CD4-positive, alpha-beta T cell treated with Interferon gamma for 1 hour (primary cell): ENCODE results near the gene CUX1.

Experiments
- DNase-seq: peaks from one replicate; pipeline ENCODE4 v3.0.0-alpha.2; 2020

CUX1 gene

GRCh38 chr7:101942603-101943210 lies 125.3 kb downstream of the CUX1 start:
- DNase-seq = no peak

- DNase-seq = no peak
These were observed 125.9 kb downstream of the CUX1 start for GRCh38 chr7:101943306-101943705.

DNA sequence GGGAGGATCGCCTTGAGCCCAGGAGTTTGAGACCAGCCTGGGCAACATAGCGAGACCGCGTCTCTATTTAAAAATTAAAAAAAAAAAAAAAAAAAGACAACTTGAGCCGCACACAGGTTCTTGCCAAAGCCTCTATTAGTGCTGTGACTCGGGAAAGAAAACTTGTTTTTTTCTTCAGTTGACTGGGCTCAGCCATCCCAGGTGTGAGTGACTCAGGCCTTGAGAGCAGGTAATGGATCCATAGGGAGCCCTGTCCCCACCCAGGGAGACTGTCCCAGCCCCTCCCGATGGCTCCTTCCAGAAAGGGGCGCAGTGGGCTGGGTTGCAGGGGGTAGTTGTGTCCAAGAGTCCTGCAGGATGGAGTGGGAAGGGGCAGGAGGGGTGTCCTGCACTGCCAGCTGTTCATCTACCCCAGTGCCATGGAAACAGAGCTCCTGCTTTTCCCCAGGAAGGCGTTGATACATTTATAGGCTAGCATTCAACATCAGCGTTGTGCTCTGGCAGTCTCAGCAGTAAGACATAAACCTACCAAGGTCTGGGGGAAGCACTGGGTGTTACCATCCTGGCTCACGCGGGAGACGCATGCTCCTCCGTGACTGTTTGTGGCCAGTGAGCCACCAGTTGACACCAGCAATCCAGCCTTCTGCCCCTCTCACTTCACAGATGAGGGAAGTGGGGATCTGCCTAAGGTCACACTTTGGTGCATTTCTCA lies 126.6 kb downstream of the CUX1 start:
- DNase-seq = no peak

DNA sequence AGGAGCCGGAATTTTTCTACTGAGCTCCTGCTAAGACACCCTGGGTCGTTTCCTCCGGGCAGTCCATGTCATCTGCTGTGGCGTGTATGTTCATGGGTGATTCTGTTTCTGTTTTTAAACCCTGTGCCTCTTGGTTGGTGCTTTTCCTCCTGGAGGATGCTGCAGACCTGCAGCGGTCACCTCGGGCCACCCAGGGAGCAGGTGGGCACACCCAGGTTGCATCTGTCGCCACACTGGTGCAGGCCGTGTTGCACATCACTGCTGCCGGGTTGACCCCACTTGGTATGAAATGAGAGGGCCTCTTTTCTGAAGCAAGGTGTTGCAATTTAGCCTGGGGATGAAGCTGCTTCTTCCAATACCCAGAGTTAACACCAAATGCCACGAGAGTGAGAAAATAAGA lies 127.2 kb downstream of the CUX1 start:
- no peak for DNase-seq

- DNase-seq = no peak
These were observed 127.8 kb downstream of the CUX1 start for GRCh38 chr7:101945034-101945758.

GRCh38 chr7:101947899-101948298 lies 130.5 kb downstream of the CUX1 start:
- no peak for DNase-seq

- no peak for DNase-seq
These were observed 131.2 kb downstream of the CUX1 start for GRCh38 chr7:101948650-101949049.

DNA sequence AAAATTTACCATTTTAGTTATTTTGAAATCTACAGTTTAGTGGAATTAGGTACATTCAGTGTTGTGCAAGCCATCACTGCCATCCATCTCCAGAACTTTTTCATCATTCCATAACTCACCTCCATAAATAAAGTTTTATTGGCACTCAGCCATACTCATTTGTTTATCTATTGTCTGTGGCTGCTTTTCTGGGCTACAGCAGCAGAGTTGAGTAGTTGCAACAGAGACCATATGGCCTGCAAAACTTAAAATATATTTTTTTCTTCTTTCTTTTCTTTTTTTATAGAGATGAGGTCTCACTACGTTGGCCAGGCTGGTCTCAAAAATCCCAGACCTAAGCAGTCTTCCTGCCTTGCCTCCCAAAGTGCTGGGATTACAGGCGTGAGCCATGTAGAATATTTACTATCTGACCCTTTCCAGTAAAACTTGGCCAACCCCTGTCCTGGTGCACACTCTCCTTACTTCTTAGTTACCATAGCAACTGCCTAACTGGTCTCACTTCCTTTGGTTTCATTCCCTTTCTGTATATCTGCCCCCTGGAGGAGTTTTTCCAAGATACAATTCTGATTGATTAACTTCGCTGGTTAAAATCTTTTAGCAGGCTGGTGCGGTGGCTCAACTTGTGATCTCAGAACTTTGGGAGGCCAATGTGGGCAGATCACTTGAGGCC lies 133.2 kb downstream of the CUX1 start:
- DNase-seq = no peak

DNA sequence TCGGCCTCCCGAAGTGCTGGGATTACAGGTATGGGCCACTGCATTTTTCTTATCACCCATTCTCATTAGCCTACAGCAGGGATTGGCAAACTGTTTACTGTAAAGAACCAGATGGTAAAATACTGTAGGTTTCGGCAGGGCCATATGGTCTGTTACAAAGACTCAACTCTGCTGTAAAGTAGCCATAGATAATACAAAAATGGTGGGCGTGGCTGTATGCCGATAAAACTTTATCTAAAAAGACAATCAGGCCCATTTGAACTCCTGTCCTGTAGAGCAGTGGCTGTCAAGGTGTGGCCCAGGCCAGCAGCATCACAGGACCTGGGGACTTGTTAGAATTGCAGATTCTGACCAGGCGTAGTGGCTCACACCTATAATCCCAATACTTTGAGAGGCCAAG lies 134.3 kb downstream of the CUX1 start:
- no peak for DNase-seq

GRCh38 chr7:101952355-101953247 lies 135.2 kb downstream of the CUX1 start:
- DNase-seq = peak; percentile 4

- peak; percentile 4 for DNase-seq
These were observed 135.9 kb downstream of the CUX1 start for GRCh38 chr7:101953248-101953819.

- DNase-seq = no peak
These were observed 137.1 kb downstream of the CUX1 start for GRCh38 chr7:101954499-101954898.

DNA sequence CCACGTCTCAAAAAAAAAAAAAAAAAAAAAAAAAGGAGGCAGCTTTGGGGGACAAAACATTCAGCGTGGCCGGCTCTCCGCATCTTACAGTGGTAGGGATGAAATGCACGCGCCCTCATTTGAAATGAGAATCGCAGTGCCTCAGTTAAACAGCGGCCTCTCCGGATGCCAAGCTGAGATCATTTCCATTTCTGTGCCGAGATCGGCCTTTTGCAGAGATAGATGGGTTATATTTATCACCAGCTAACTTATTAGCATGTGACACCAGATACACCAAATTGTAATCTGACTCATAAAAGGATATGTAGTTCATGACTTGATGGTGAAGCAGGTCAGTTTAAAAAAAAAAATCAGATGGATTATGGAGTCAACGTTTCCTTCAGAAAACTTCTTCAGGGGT lies 138.7 kb downstream of the CUX1 start:
- no peak for DNase-seq

DNA sequence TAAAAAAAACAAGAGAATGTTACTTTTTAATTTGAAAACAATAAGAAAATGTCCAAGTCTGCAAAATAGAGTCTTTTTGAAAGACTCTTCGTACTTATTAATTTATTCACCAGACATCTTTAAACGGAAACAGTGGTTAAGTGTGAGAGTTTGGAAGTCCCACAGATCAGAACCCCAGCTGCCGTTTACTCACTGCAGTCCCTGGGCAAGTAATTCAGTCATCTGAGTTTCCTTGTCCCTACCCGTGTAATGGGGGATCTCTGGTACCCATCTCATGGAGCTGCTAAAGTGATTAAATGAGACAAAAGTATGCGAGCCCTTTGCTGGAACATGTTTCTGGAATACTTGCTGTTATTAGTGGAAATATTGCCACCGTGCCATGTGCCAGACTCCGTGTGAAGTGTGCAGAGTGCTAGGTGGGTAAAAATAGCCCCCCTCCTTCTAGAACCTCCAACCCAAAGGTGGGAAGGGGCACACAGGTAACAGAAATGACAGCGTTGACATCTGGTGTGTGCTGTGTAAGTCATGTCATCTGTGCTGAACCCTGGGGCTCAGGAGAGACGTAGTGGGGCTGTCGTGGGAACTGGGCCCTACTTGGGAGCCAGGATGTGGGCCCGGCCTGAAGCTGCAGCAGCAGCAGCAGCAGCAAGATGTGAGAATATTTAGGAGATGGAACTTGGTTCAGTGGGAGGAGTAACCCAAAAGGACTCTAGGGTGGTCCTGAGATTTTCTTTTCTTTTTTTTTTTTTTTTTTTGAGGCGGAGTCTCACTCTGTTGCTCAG lies 140.5 kb downstream of the CUX1 start:
- no peak for DNase-seq

- DNase-seq = no peak
These were observed 141.9 kb downstream of the CUX1 start for GRCh38 chr7:101959342-101959741.

- DNase-seq = no peak
These were observed 142.4 kb downstream of the CUX1 start for GRCh38 chr7:101959829-101960228.

GRCh38 chr7:101960323-101960722 lies 142.9 kb downstream of the CUX1 start:
- DNase-seq = no peak

DNA sequence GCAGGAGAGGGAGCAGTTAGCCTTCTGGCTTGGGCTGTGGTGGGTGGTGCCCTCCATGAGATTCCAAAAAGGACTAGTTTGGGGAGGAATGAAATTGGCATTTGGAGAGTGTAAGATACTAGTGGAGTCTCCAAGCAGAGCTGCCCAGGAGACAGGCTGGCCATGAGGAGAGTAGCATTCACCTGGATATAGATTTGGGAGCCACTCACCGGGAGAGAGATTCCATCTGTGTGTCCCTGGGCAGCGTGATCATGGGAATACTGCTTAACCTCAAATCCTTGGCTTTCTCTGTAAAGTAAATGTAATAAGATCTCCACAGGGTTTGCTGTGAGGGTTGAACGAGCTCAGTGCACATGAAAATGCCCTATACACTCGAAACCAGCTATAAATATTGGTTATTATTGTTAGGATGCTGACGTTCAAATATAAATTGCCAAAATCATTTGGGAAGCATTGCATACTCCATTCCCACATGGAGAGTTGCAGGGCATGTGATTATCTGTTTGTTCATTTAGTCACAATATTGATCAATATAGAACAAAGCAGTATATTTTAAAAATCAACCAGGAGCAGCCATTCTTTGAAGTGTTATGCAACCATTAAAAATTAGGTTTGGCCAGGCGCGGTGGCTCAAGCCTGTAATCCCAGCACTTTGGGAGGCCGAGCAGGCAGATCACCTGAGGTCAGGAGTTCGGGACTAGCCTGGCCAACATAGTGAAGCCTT lies 143.7 kb downstream of the CUX1 start:
- no peak for DNase-seq

- DNase-seq = no peak
These were observed 144.4 kb downstream of the CUX1 start for GRCh38 chr7:101961811-101962210.

- DNase-seq = no peak
These were observed 146.3 kb downstream of the CUX1 start for GRCh38 chr7:101963693-101964092.
